K562 (cell line): Measurements from ENCODE around the gene PSMA7. TPM values are rescaled to one million over a fixed set of nuclear protein-coding genes. Genes with fewer than 3 reads are reported as not detected.

Experiments
- ATAC-seq: fragments of 200-7000 bp; cut with Tn5 transposase; 3 replicates; pipeline ENCODE4 v1.9.1; 2020; ENCODE audit warnings: moderate library complexity
- BruUV-seq: library from RNA; stranded (reverse); fragments of 400-500 nt; replicated peaks from 2 replicates; lab custom pipeline; 2021; lab: Mats Ljungman, UMichigan
- CTCF ChIA-PET: fragments of 300-600 bp; formaldehyde crosslinking; extraction: SDS; loops from one replicate; lab custom pipeline; 2021; ENCODE audit warnings: low intra/inter-chr PET ratio; lab: Yijun Ruan, JAX
- POLR2A ChIA-PET: fragments of 300-600, 350-650 bp; sonication (Branson Sonifier 250); formaldehyde crosslinking; extraction: SDS; loops from one replicate; lab custom pipeline; 2021; ENCODE audit warnings: antibody characterized with exemption, inconsistent platforms; lab: Yijun Ruan, JAX
- DNase-seq, 4 experiments: peaks; one replicate each; pipeline versions ENCODE4 v3.0.0 to v3.0.0-alpha.2; 2011 to 2018; ENCODE audit warnings: low spot score in 3 of 4, mixed read lengths in 3 of 4; ENCODE audit errors: extremely low read depth in 1 of 4
- FAIRE-seq: peaks from 2 replicates; lab custom pipeline; 2011; peaks lifted over from hg19 to GRCh38; lab: Jason Lieb, UNC
- H2AFZ ChIP-seq: 2 replicates; pipeline ENCODE4 v1.6.0; 2011; ENCODE audit warnings: low read depth, low read length, control low read depth, inconsistent platforms
- H3K27ac ChIP-seq: fragments of 200-600 bp; 3 replicates; pipeline ENCODE4 v1.8.0; 2011; ENCODE audit warnings: low read depth, mild to moderate bottlenecking, control low read depth, inconsistent platforms, low read length, moderate library complexity, mixed read lengths; ENCODE audit errors: extremely low read depth
- H3K27me3 ChIP-seq, 2 experiments: fragments of 300-600 bp in 1 of 2; 2 replicates in 1 of 2; 3 replicates in 1 of 2; pipeline versions ENCODE4 v1.6.0 to v1.8.0; 2011; ENCODE audit warnings: inconsistent platforms in 2 of 2, low read length in 2 of 2, mild to moderate bottlenecking in 1 of 2, mixed read lengths in 1 of 2, moderate library complexity in 1 of 2; ENCODE audit not compliant: control insufficient read depth in 2 of 2, insufficient read depth in 2 of 2
- H3K36me3 ChIP-seq: fragments of 300-600 bp; 3 replicates; pipeline ENCODE4 v1.8.0; 2011; ENCODE audit warnings: mild to moderate bottlenecking, low read length, inconsistent platforms; ENCODE audit not compliant: control insufficient read depth, insufficient read depth
- H3K4me1 ChIP-seq, 2 experiments: fragments of 200-600 bp in 1 of 2; replicated peaks in 1 of 2; 2 replicates in 1 of 2; 3 replicates in 1 of 2; pipeline versions ENCODE4 v1.5.1 to v1.8.0; 2011; ENCODE audit warnings: inconsistent platforms in 2 of 2, low read length in 2 of 2, mild to moderate bottlenecking in 1 of 2, mixed read lengths in 1 of 2, moderate library complexity in 1 of 2; ENCODE audit not compliant: control insufficient read depth in 2 of 2, insufficient read depth in 2 of 2
- H3K4me2 ChIP-seq: 2 replicates; pipeline ENCODE4 v1.6.1; 2011; ENCODE audit warnings: low read length, control low read depth, inconsistent platforms, mixed read lengths; ENCODE audit not compliant: insufficient read depth
- H3K4me3 ChIP-seq: fragments of 200-600 bp; sonication (generic), shearing (Covaris generic); 2 replicates; pipeline ENCODE4 v1.5.1; 2016; ENCODE audit warnings: control low read depth, inconsistent platforms
- H3K79me2 ChIP-seq: fragments of 200-600 bp; 3 replicates; pipeline ENCODE4 v1.8.0; 2011; ENCODE audit warnings: low read length, inconsistent platforms; ENCODE audit not compliant: control insufficient read depth, insufficient read depth
- H3K9ac ChIP-seq, 2 experiments: 2 replicates each; pipeline versions ENCODE4 v1.6.0 to v1.6.1; 2011; ENCODE audit warnings: low read depth in 2 of 2, low read length in 2 of 2, control low read depth in 1 of 2, inconsistent platforms in 1 of 2, mild to moderate bottlenecking in 1 of 2, mixed read lengths in 1 of 2; ENCODE audit not compliant: insufficient read depth in 1 of 2
- H3K9me1 ChIP-seq: one replicate; pipeline ENCODE4 v1.6.0; 2011; ENCODE audit warnings: inconsistent platforms, mild to moderate bottlenecking, low read length, moderate library complexity; ENCODE audit not compliant: control insufficient read depth, insufficient read depth
- H3K9me3 ChIP-seq: replicated peaks from 2 replicates; pipeline ENCODE4 v1.5.1; 2011; ENCODE audit warnings: low read depth, low read length, inconsistent platforms; ENCODE audit not compliant: control insufficient read depth, insufficient read depth
- H4K20me1 ChIP-seq: replicated peaks from 2 replicates; pipeline ENCODE4 v1.6.1; 2011; ENCODE audit warnings: low read length, inconsistent platforms, mixed read lengths; ENCODE audit not compliant: control insufficient read depth, insufficient read depth
- BACH1 ChIP-seq: fragments of 200-800 bp; sonication (Bioruptor generic); IDR thresholded peaks from 2 replicates; pipeline ENCODE4 v1.6.1; 2016; ENCODE audit warnings: missing genetic modification characterization, missing compliant biosample characterization
- DNMT1 ChIP-seq: fragments of 450-650 bp; IDR thresholded peaks from 2 replicates; pipeline ENCODE4 v1.6.1; 2016; ENCODE audit warnings: antibody characterized with exemption, mild to moderate bottlenecking
- ELF2 ChIP-seq: fragments of 250-450 bp; sonication (Bioruptor Pico); IDR thresholded peaks from 2 replicates; pipeline ENCODE4 v1.5.0; 2021; ENCODE audit warnings: mild to moderate bottlenecking
- HEY1 ChIP-seq: fragments of 250-450 bp; sonication (Bioruptor Pico); IDR thresholded peaks from 2 replicates; pipeline ENCODE4 v1.5.0; 2020; ENCODE audit warnings: mild to moderate bottlenecking, moderate library complexity, borderline replicate concordance
- NFATC3 ChIP-seq: fragments of 450-650 bp; IDR thresholded peaks from 2 replicates; pipeline ENCODE4 v1.6.1; 2017; ENCODE audit warnings: mild to moderate bottlenecking
- NR2F6 ChIP-seq: fragments of 450-650 bp; formaldehyde crosslinking; IDR thresholded peaks from 2 replicates; pipeline ENCODE4 v1.4.0; 2020; ENCODE audit warnings: mild to moderate bottlenecking
- TAF15 ChIP-seq: fragments of 200-400 bp; formaldehyde crosslinking; IDR thresholded peaks from 2 replicates; pipeline ENCODE4 v1.6.1; 2017; ENCODE audit warnings: mild to moderate bottlenecking, low read depth, low read length, moderate library complexity
- TARDBP ChIP-seq: fragments of 450-650 bp; IDR thresholded peaks from 2 replicates; pipeline ENCODE4 v1.6.1; 2016
- ZNF239 ChIP-seq: fragments of 250-450 bp; sonication (Bioruptor Pico); IDR thresholded peaks from 2 replicates; pipeline ENCODE4 v1.4.0; 2020; ENCODE audit warnings: mild to moderate bottlenecking
- ZNF316 ChIP-seq: fragments of 450-650 bp; IDR thresholded peaks from 2 replicates; pipeline ENCODE4 v1.6.1; 2016
- WGBS: fragments of 100-300 bp; shearing (Covaris generic); methylation state at CpG from one replicate; pipeline ENCODE4 v1.1.6; 2016; ENCODE audit warnings: low coverage, mixed read lengths; ENCODE audit not compliant: insufficient coverage; ENCODE audit errors: missing lambda C conversion rate; 5-methylcytosine and 5-hydroxymethylcytosine counted together
- in situ Hi-C: fragments of 300-500 bp; cut with MboI; formaldehyde crosslinking; loops from 4 replicates; pipeline ENCODE4 v1.15.0; 2018; ENCODE audit warnings: inconsistent platforms, mixed read lengths
- intact Hi-C: fragments of 100-400 bp; cut with micrococcal nuclease; formaldehyde crosslinking; loops from 2 replicates; pipeline ENCODE4 v1.14.2; 2022
- polyA plus RNA-seq, 8 experiments: library from polyadenylated mRNA; depleted of rRNA in 4 of 8; stranded (reverse) in 5 of 8; unstranded in 3 of 8; fragments of >200 nt; fragmentation: Nextera tagmentation in 2 of 8; fragmentation: Illumina TruSeq in 1 of 8; extraction: Ambion mirVana in 2 of 8; extraction: Trizol in 1 of 8; gene quantifications; 2 replicates each; pipeline versions ENCODE4 v1.2.1 to v1.2.3, GENCODE V29; 2011 to 2014; ENCODE audit warnings: inconsistent platforms in 1 of 8, missing spikeins in 1 of 8
- total RNA-seq, 7 experiments: library from RNA; depleted of rRNA in 6 of 7; stranded (reverse); fragments of >200 nt in 6 of 7; fragmentation: Illumina TruSeq in 2 of 7; extraction: Trizol in 2 of 7; gene quantifications; 2 replicates each; pipeline versions ENCODE4 v1.2.1 to v1.2.3, GENCODE V29; 2011 to 2021; ENCODE audit warnings: low replicate concordance in 1 of 7
- TF ChIP-seq, protein P1 (sequence below), 2 experiments: fragments of 250-450 bp in 1 of 2; fragments of 450-650 bp in 1 of 2; sonication (Bioruptor Pico) in 1 of 2; IDR thresholded peaks; 2 replicates each; pipeline versions ENCODE4 v1.6.1 to v1.8.0; 2016 to 2021; ENCODE audit warnings: mild to moderate bottlenecking in 2 of 2, moderate library complexity in 2 of 2, missing compliant biosample characterization in 1 of 2, missing genetic modification characterization in 1 of 2
- TF ChIP-seq, protein P2 (sequence below): fragments of 250-450 bp; sonication (Bioruptor Pico); IDR thresholded peaks from 2 replicates; pipeline ENCODE4 v1.5.0; 2021; ENCODE audit warnings: mild to moderate bottlenecking, moderate library complexity
- TF ChIP-seq, protein P3 (sequence below): fragments of 450-650 bp; IDR thresholded peaks from 2 replicates; pipeline ENCODE4 v1.6.1; 2017; ENCODE audit warnings: antibody characterized with exemption, mild to moderate bottlenecking

Gene PSMA7
- total and polyA plus RNA-seq, 9 of the 15 experiments (the other 6 are each of a cell fraction or from before 2014, with no cell fraction given): 257 to 510 (median 393) TPM

DNA sequence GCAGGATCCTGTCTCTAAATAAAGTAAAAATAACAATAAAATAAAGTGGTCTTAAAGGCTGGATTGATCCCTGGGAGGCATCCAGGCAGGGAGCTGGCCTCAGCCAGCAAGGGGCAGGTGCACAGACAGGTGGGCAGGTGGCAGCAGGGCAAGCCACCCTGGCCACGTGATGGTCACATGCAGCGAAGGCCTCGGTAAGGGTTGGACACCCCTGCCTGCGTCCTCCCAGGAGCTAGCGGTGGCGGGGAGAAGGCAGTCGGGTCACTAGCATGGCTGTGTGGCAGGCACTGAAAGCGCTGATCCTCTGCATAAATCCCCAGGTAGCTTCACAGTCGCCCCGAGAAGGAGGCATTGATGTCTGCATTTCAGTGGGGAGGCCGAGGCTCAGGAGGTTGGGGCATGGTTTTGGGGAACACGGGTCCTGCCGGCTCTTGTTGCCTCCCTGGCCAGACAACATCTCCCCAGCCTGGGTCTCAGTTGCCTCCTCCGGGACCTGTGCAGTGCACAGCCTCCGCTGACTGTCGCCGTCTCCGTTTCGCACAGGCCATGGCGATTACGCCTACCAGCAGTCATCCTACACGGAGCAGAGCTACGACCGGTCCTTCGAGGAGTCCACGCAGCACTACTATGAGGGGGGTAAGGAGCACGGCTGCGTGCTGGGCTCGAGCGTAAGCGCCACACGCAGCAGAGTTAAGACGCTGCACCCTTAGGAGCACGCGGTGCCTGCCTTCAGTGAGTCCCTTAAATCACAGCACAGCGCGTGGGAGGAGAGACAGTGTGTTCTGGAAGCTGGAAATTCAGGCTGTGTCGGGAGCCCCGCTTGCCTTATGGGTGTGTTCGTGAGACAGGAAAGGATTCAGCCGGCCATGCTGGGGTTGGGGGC, 21.9 kb upstream of the PSMA7 start:
- peaks cover 3% of the 10 kb centered on the region for H3K9me1 ChIP-seq
- H2AFZ ChIP-seq: no peak overlapping the region
- peaks cover 0 to 16% of the 10 kb centered on the region in 2 experiments; a peak in 1 of 5 replicates for H3K4me1 ChIP-seq
- H3K27me3 ChIP-seq: no peaks in the 10 kb centered on the region
- H3K4me2 ChIP-seq: no peak overlapping the region
- H4K20me1 ChIP-seq: 0 out of 2 replicates have a peak, but pooled peaks cover 4% of the 10 kb centered on the region
- no peak for ATAC-seq
- no peak for DNase-seq
- in situ Hi-C loops: no loop called here
- H3K9ac ChIP-seq: 0 out of 4 replicates have a peak overlapping the region, but pooled peaks of 1 of the 2 experiments have one; percentile 43
- intact Hi-C loops: no loop called here
- no peaks in the 10 kb centered on the region for H3K9me3 ChIP-seq
- no peak overlapping the region for H3K4me3 ChIP-seq
- BruUV-seq: no TSS peak
- 94% methylated on average over 35 of the region's 41 CpGs for WGBS
- POLR2A ChIA-PET: interaction anchor here (0.6 kb wide), 1 partner anchor 22 kb away, joined by 4 read pairs; the partner anchor contains the start of genes PSMA7 and SS18L1
- H3K36me3 ChIP-seq: peaks cover 80% of the 10 kb centered on the region; the same call in 2 of the 3 replicates
- no peak overlapping the region for H3K27ac ChIP-seq
- no peaks in the 10 kb centered on the region for H3K79me2 ChIP-seq
- FAIRE-seq: no peak
- CTCF ChIA-PET: no interaction called here
- TF ChIP-seq, protein P1, sequence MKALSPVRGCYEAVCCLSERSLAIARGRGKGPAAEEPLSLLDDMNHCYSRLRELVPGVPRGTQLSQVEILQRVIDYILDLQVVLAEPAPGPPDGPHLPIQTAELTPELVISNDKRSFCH (CRISPR knock-in tag; IDR thresholded peaks at IDR 0.05): no peak
- TF ChIP-seq, protein P1 (tag; IDR thresholded peaks at IDR 0.05): no peak
- TF ChIP-seq DNMT1 (no peak), TARDBP (no peak), NFATC3 (no peak), ZNF316 (no peak), BACH1 (no peak), TAF15 (no peak), HEY1 (CRISPR knock-in tag) (no peak), ELF2 (CRISPR knock-in tag) (no peak), ZNF239 (CRISPR knock-in tag) (no peak), NR2F6 (CRISPR knock-in tag) (no peak)
- TF ChIP-seq, protein P2, sequence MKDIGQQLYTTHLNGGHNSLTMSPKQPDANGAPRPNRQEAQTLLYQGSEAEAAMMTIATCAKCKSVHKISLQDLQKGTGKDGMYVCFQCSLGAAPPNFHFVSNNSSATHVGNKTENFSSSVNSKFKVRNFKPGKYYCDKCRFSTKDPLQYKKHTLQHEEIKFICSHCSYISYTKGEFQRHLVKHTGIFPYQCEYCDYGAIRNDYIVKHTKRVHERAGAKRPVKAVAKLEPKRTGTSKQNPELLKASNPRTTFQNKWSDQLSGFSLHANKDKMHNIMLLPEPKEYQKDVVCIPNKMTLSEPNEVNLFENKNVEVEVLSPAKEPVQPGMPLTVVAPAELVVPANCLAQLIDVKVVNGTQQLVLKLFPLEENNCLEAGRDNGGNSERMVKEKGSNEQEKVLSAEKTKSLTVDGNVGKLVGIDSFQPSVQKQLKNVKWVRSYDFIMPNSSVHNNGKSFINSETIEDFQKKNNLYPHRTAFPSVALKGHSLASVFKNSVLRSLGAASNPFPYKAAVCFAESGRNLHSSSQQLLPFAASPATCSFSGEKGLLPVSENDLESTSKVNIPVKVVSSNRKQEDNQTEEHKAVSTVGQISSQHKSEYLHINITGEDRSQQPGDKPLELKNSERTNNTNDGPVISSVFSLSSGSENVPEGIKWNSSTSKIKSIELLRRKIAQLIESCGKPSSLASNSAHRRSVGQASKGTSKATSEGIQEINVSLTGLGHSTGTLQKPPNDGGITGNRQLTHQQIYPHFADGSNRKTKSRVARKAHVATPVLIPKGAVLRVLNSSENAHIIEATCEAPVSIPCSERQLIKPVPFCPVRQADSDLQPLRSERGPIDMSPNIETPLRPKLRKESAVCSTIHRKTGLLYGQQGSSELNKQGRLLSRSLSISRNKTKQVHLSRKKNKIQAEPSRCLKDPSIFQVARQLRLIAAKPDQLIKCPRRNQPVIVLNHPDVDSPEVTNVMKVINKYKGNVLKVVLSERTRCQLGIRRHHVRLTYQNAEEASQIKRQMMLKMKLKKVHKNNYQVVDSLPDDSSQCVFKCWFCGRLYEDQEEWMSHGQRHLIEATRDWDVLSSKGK (CRISPR knock-in tag): no peak
- TF ChIP-seq, protein P3, sequence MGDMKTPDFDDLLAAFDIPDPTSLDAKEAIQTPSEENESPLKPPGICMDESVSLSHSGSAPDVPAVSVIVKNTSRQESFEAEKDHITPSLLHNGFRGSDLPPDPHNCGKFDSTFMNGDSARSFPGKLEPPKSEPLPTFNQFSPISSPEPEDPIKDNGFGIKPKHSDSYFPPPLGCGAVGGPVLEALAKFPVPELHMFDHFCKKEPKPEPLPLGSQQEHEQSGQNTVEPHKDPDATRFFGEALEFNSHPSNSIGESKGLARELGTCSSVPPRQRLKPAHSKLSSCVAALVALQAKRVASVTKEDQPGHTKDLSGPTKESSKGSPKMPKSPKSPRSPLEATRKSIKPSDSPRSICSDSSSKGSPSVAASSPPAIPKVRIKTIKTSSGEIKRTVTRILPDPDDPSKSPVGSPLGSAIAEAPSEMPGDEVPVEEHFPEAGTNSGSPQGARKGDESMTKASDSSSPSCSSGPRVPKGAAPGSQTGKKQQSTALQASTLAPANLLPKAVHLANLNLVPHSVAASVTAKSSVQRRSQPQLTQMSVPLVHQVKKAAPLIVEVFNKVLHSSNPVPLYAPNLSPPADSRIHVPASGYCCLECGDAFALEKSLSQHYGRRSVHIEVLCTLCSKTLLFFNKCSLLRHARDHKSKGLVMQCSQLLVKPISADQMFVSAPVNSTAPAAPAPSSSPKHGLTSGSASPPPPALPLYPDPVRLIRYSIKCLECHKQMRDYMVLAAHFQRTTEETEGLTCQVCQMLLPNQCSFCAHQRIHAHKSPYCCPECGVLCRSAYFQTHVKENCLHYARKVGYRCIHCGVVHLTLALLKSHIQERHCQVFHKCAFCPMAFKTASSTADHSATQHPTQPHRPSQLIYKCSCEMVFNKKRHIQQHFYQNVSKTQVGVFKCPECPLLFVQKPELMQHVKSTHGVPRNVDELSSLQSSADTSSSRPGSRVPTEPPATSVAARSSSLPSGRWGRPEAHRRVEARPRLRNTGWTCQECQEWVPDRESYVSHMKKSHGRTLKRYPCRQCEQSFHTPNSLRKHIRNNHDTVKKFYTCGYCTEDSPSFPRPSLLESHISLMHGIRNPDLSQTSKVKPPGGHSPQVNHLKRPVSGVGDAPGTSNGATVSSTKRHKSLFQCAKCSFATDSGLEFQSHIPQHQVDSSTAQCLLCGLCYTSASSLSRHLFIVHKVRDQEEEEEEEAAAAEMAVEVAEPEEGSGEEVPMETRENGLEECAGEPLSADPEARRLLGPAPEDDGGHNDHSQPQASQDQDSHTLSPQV: no peak
